SK-N-SH (cell line): Measurements from ENCODE around the gene KCNJ15. TPM values are rescaled to one million over a fixed set of nuclear protein-coding genes. Genes with fewer than 3 reads are reported as not detected.
A peak's percentile ranks its signal among the peaks of the same experiment; 100 is the strongest.

ENCODE experiments used
- CTCF ChIA-PET: fragments of 300-600, 350-600 bp; formaldehyde crosslinking; extraction: SDS; loops from one replicate; lab custom pipeline; 2021; lab: Yijun Ruan, JAX
- POLR2A ChIA-PET: fragments of 350-600 bp; sonication (Branson Sonifier 250); formaldehyde crosslinking; extraction: SDS; loops from one replicate; lab custom pipeline; 2020; ENCODE audit warnings: antibody characterized with exemption, inconsistent platforms; lab: Yijun Ruan, JAX
- DNase-seq: peaks from one replicate; pipeline ENCODE4 v3.0.0; 2012
- H2AFZ ChIP-seq: fragments of 200-600 bp; sonication (generic); 2 replicates; pipeline ENCODE4 v1.8.1; 2016; ENCODE audit warnings: antibody characterized with exemption, mild to moderate bottlenecking, low read depth
- H3F3A ChIP-seq: fragments of 200-600 bp; sonication (generic); replicated peaks from 2 replicates; pipeline ENCODE3; 2016; ENCODE audit warnings: antibody characterized with exemption, mild to moderate bottlenecking; ENCODE audit not compliant: insufficient read depth
- H3K27ac ChIP-seq, 2 experiments: fragments of 200-500 bp in 1 of 2; fragments of 200-600 bp in 1 of 2; sonication (Bioruptor generic) in 1 of 2; sonication (generic), shearing (Covaris generic) in 1 of 2; 2 replicates each; pipeline versions ENCODE4 v1.5.1 to v1.6.1; 2014 to 2016; ENCODE audit warnings: low read depth in 2 of 2, inconsistent platforms in 1 of 2, low read length in 1 of 2, mild to moderate bottlenecking in 1 of 2, mixed read lengths in 1 of 2
- H3K27me3 ChIP-seq: fragments of 200-600 bp; sonication (generic), shearing (Covaris generic); 2 replicates; pipeline ENCODE4 v1.6.1; 2016; ENCODE audit warnings: mixed run types; ENCODE audit not compliant: insufficient read depth
- H3K36me3 ChIP-seq, 2 experiments: fragments of 200-500 bp in 1 of 2; fragments of 200-600 bp in 1 of 2; sonication (Bioruptor generic) in 1 of 2; sonication (generic) in 1 of 2; replicated peaks in 1 of 2; 2 replicates each; pipeline versions ENCODE3 to v1.5.1; 2014 to 2016; ENCODE audit warnings: low read length in 1 of 2, mild to moderate bottlenecking in 1 of 2; ENCODE audit not compliant: insufficient read depth in 2 of 2, control insufficient read depth in 1 of 2
- H3K4me1 ChIP-seq, 2 experiments: fragments of 200-500 bp in 1 of 2; fragments of 200-600 bp in 1 of 2; sonication (Bioruptor generic) in 1 of 2; sonication (generic), shearing (Covaris generic) in 1 of 2; 2 replicates each; pipeline versions ENCODE4 v1.5.1 to v1.6.1; 2014 to 2016; ENCODE audit warnings: low read depth in 1 of 2, low read length in 1 of 2, mixed run types in 1 of 2; ENCODE audit not compliant: insufficient read depth in 2 of 2, control insufficient read depth in 1 of 2
- H3K4me2 ChIP-seq: fragments of 200-600 bp; sonication (generic), shearing (Covaris generic); 2 replicates; pipeline ENCODE4 v1.6.1; 2017; ENCODE audit warnings: mixed run types
- H3K4me3 ChIP-seq, 2 experiments: fragments of 200-500 bp in 1 of 2; fragments of 200-600 bp in 1 of 2; sonication (Bioruptor generic) in 1 of 2; sonication (generic), shearing (Covaris generic) in 1 of 2; 2 replicates each; pipeline versions ENCODE4 v1.5.1 to v1.8.1; 2014 to 2016; ENCODE audit warnings: low read depth in 2 of 2, inconsistent platforms in 1 of 2, low read length in 1 of 2, mild to moderate bottlenecking in 1 of 2, mixed read lengths in 1 of 2, moderate library complexity in 1 of 2
- H3K79me2 ChIP-seq: fragments of 200-600 bp; sonication (generic); 2 replicates; pipeline ENCODE4 v1.8.1; 2017; ENCODE audit warnings: mild to moderate bottlenecking; ENCODE audit not compliant: insufficient read depth
- H3K9ac ChIP-seq: fragments of 200-600 bp; sonication (generic); 2 replicates; pipeline ENCODE4 v1.6.1; 2017; ENCODE audit warnings: mixed run types
- H3K9me2 ChIP-seq: fragments of 200-600 bp; sonication (generic); 2 replicates; pipeline ENCODE4 v1.6.1; 2017; ENCODE audit warnings: mixed run types
- H3K9me3 ChIP-seq: fragments of 200-600 bp; sonication (generic); 2 replicates; pipeline ENCODE4 v1.6.1; 2017; ENCODE audit warnings: mixed run types, mild to moderate bottlenecking, moderate library complexity
- H4K20me1 ChIP-seq: fragments of 200-600 bp; sonication (generic); 2 replicates; pipeline ENCODE4 v1.6.1; 2017; ENCODE audit warnings: mild to moderate bottlenecking, mixed run types; ENCODE audit not compliant: insufficient read depth
- FOXJ3 ChIP-seq: sonication (generic); formaldehyde crosslinking; IDR thresholded peaks from 2 replicates; pipeline ENCODE4 v1.5.1; 2020; ENCODE audit warnings: mild to moderate bottlenecking, missing genetic modification reagents
- FOXM1 ChIP-seq: IDR thresholded peaks from 2 replicates; pipeline ENCODE4 v1.4.0; 2012; ENCODE audit warnings: low read depth, mild to moderate bottlenecking
- NFIC ChIP-seq: IDR thresholded peaks from 2 replicates; pipeline ENCODE4 v1.4.0; 2012; ENCODE audit warnings: borderline replicate concordance
- RAD21 ChIP-seq: IDR thresholded peaks from 2 replicates; pipeline ENCODE4 v1.6.1; 2012; ENCODE audit warnings: mild to moderate bottlenecking, low read length
- SMC3 ChIP-seq: IDR thresholded peaks from 2 replicates; pipeline ENCODE4 v1.6.1; 2012; ENCODE audit warnings: low read depth, low read length, improper control_type of control experiment
- TAF1 ChIP-seq: IDR thresholded peaks from 2 replicates; pipeline ENCODE4 v1.6.1; 2012; ENCODE audit warnings: low read depth, mild to moderate bottlenecking, low read length, moderate library complexity, borderline replicate concordance
- TCF12 ChIP-seq: IDR thresholded peaks from 2 replicates; pipeline ENCODE4 v1.4.0; 2012
- WGBS: methylation state at CpG from one replicate; pipeline ENCODE4 v1.1.6; 2017; ENCODE audit warnings: low lambda C conversion rate; 5-methylcytosine and 5-hydroxymethylcytosine counted together
- polyA plus RNA-seq, 3 experiments: library from polyadenylated mRNA; depleted of rRNA; stranded (reverse); fragments of >200 nt; gene quantifications; 2 replicates each; pipeline ENCODE4 v1.2.3, GENCODE V29; 2012
- TF ChIP-seq, protein P1 (sequence below): fragments of 150-350 bp; IDR thresholded peaks from 2 replicates; pipeline ENCODE4 v1.6.1; 2016; ENCODE audit warnings: mild to moderate bottlenecking, low read depth, low read length
- TF ChIP-seq, protein P2 (sequence below): fragments of 150-350 bp; IDR thresholded peaks from 2 replicates; pipeline ENCODE4 v1.6.1; 2017; ENCODE audit warnings: antibody characterized with exemption, low read length, low read depth, borderline replicate concordance

The KCNJ15 gene
- polyA plus RNA-seq, 1 of the 3 experiments (the other 2 are of a cell fraction): 0.03 TPM

DNA sequence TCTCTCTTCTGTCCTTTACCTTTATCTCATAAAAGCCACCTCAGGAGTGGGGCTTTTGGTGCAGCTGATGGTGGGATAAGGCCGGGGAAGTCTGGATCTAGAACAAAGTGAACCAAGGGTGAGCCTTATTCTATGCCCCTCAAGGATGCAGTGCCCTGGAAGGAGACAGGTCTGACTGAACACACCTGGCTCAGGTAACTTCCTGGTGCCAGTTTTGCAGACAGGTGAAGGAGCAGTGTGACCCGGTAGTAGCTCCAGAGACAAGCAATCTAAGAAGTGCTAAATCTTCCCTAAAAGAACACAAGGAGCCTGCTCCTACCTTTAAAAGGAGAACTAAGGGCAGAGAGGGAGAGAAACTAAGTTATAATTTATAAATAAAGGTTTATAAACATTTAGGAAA is 2.9 kb downstream of the KCNJ15 start:
- Histone ChIP-seq H3K4me3 (no peak overlapping the region), H3K27me3 (no peaks in the 10 kb centered on the region), H3K4me2 (no peak overlapping the region), H4K20me1 (no peaks in the 10 kb centered on the region), H3K9me2 (no peaks in the 10 kb centered on the region), H3K79me2 (no peaks in the 10 kb centered on the region), H3K9ac (no peak overlapping the region), H3F3A (peaks cover 5% of the 10 kb centered on the region), H3K9me3 (no peaks in the 10 kb centered on the region), H2AFZ (no peak overlapping the region), H3K4me1 (no peaks in the 10 kb centered on the region), H3K36me3 (no peaks in the 10 kb centered on the region), H3K27ac (no peak overlapping the region)
- POLR2A ChIA-PET: no interaction called here
- no peak for DNase-seq
- CTCF ChIA-PET: no interaction called here
- TF ChIP-seq TAF1: no peak
- TF ChIP-seq, protein P1, sequence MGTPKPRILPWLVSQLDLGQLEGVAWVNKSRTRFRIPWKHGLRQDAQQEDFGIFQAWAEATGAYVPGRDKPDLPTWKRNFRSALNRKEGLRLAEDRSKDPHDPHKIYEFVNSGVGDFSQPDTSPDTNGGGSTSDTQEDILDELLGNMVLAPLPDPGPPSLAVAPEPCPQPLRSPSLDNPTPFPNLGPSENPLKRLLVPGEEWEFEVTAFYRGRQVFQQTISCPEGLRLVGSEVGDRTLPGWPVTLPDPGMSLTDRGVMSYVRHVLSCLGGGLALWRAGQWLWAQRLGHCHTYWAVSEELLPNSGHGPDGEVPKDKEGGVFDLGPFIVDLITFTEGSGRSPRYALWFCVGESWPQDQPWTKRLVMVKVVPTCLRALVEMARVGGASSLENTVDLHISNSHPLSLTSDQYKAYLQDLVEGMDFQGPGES: no peak
- TF ChIP-seq TCF12: no peak
- TF ChIP-seq RAD21: no peak
- no peak for TF ChIP-seq FOXJ3 (CRISPR knock-in tag)
- TF ChIP-seq, protein P2, sequence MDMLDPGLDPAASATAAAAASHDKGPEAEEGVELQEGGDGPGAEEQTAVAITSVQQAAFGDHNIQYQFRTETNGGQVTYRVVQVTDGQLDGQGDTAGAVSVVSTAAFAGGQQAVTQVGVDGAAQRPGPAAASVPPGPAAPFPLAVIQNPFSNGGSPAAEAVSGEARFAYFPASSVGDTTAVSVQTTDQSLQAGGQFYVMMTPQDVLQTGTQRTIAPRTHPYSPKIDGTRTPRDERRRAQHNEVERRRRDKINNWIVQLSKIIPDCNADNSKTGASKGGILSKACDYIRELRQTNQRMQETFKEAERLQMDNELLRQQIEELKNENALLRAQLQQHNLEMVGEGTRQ: no peak
- 38% methylated on average over 2 of the region's 2 CpGs for WGBS

DNA sequence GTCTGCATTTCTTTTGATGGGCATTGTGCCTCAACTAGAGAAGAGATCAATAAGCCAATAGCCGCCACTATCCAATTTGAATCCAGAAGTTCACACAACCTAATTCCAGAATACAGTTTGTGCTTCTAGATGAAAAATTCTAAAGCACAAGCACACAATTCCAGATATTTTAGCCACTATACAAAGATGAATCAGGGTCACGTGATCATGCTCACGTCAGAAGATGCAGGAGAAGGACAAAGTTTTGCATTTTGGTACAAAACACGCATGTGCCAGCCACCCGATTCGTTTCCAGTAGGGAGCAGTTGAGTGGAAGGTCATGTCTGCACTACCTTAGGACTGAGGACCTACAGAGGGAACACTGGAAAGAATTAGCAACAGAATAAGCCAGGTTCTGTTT is 3.6 kb downstream of the KCNJ15 start:
- no peak overlapping the region for H3K27ac ChIP-seq
- H3K9me3 ChIP-seq: no peaks in the 10 kb centered on the region
- no peaks in the 10 kb centered on the region for H3K9me2 ChIP-seq
- H3K27me3 ChIP-seq: no peaks in the 10 kb centered on the region
- H3K9ac ChIP-seq: no peak overlapping the region
- POLR2A ChIA-PET: no interaction called here
- H3K4me1 ChIP-seq: no peaks in the 10 kb centered on the region
- no peaks in the 10 kb centered on the region for H3K36me3 ChIP-seq
- 70% methylated on average over 6 of the region's 6 CpGs for WGBS
- no peak overlapping the region for H3K4me3 ChIP-seq
- no peak overlapping the region for H3K4me2 ChIP-seq
- TF ChIP-seq SMC3: no peak
- peaks cover 5% of the 10 kb centered on the region for H3F3A ChIP-seq
- no peaks in the 10 kb centered on the region for H4K20me1 ChIP-seq
- no peaks in the 10 kb centered on the region for H3K79me2 ChIP-seq
- DNase-seq: no peak
- CTCF ChIA-PET: no interaction called here
- H2AFZ ChIP-seq: no peak overlapping the region

DNA sequence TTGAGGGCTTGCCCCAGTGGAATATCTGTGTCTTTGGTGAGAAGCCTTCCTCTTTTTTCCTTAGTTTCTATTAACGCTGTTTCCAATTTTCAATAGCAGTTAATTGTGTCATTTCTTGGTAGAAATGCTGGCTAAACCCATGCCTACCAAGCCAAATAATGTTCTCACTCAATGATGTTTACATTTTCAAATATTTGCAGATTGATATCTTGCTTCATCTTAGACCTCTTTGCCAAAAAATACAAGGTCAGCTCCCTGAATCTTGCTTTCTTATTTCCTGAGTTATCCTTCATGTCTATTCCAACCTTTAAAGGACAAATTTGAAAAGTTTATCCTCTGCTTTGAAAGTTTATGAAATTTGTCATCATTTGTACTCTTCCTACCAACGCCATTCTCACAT is 5.1 kb downstream of the KCNJ15 start:
- Histone ChIP-seq H3K9ac (no peak overlapping the region), H3K36me3 (no peaks in the 10 kb centered on the region), H3K9me3 (no peaks in the 10 kb centered on the region), H3K4me3 (no peak overlapping the region), H3K9me2 (no peaks in the 10 kb centered on the region), H4K20me1 (no peaks in the 10 kb centered on the region), H2AFZ (no peak overlapping the region), H3K27me3 (no peaks in the 10 kb centered on the region), H3K79me2 (no peaks in the 10 kb centered on the region), H3K27ac (peak overlapping the region in 1 of 2 experiments; percentile 6; a peak in 1 of 4 replicates), H3K4me2 (peak overlapping the region; percentile 10; the same call in 1 of the 2 replicates), H3K4me1 (no peaks in the 10 kb centered on the region), H3F3A (peaks cover 7% of the 10 kb centered on the region)
- no peak for DNase-seq
- TF ChIP-seq TCF12: 0 out of 2 replicates have a peak, but pooled peaks have one; percentile 7
- TF ChIP-seq FOXM1: no peak
- peak; percentile 55; the same call in 1 of the 2 replicates for TF ChIP-seq NFIC
- ChIA-PET POLR2A (no interaction called here), CTCF (no interaction called here)
- 45% methylated on average over 2 of the region's 2 CpGs for WGBS
